ENCODE measurements around the gene ULK1. TPM values are rescaled to one million over a fixed set of nuclear protein-coding genes. Genes with fewer than 3 reads are reported as not detected.

ULK1 gene
- total RNA-seq, 1 donor from 2014 or later: 25.3 TPM

- DNase-seq: no peak
- H3K36me3 Mint-ChIP-seq (ENCODE audit: low read depth): peaks cover 2% of the 10 kb centered on the region
- no peak overlapping the region for H3K4me3 Mint-ChIP-seq
- H3K9me3 Mint-ChIP-seq: no peaks in the 10 kb centered on the region
- H3K27ac Mint-ChIP-seq: no peak overlapping the region
- no peaks in the 10 kb centered on the region for H3K27me3 Mint-ChIP-seq
- no peaks in the 10 kb centered on the region for H3K4me1 Mint-ChIP-seq
- intact Hi-C loops (cut with micrococcal nuclease): no loop called here
Measured at GRCh38 chr12:131920902-131921840, 26.7 kb downstream of the ULK1 start.

GRCh38 chr12:131921866-131922769 is 27.7 kb downstream of the ULK1 start:
- no peak for DNase-seq
- Mint-ChIP-seq H3K27ac (no peak overlapping the region), H3K4me1 (no peaks in the 10 kb centered on the region), H3K4me3 (no peak overlapping the region), H3K36me3 (ENCODE audit: low read depth) (peaks cover 2% of the 10 kb centered on the region), H3K27me3 (no peaks in the 10 kb centered on the region), H3K9me3 (no peaks in the 10 kb centered on the region)
- intact Hi-C loops (cut with micrococcal nuclease): no loop called here

- Mint-ChIP-seq H3K4me3 (no peak overlapping the region), H3K27me3 (no peaks in the 10 kb centered on the region), H3K36me3 (ENCODE audit: low read depth) (peaks cover 2% of the 10 kb centered on the region), H3K4me1 (peaks cover 2% of the 10 kb centered on the region), H3K9me3 (no peaks in the 10 kb centered on the region), H3K27ac (no peak overlapping the region)
- no peak for DNase-seq
- intact Hi-C loops (cut with micrococcal nuclease): no loop called here
Measured at GRCh38 chr12:131922772-131923171, 28.4 kb downstream of the ULK1 start.

GRCh38 chr12:131923260-131923659 is 28.8 kb downstream of the ULK1 start:
- no peak overlapping the region for H3K4me3 Mint-ChIP-seq
- no peaks in the 10 kb centered on the region for H3K9me3 Mint-ChIP-seq
- intact Hi-C loops (cut with micrococcal nuclease): no loop called here
- DNase-seq: no peak
- H3K4me1 Mint-ChIP-seq: peaks cover 6% of the 10 kb centered on the region
- peaks cover 2% of the 10 kb centered on the region for H3K36me3 Mint-ChIP-seq (ENCODE audit: low read depth)
- H3K27ac Mint-ChIP-seq: no peak overlapping the region
- no peaks in the 10 kb centered on the region for H3K27me3 Mint-ChIP-seq

GRCh38 chr12:131927110-131928079 is 33.0 kb downstream of the ULK1 start:
- peak overlapping the region; percentile 51 for H3K27ac Mint-ChIP-seq
- intact Hi-C loops (cut with micrococcal nuclease): no loop called here

GRCh38 chr12:131928080-131928710 is 33.8 kb downstream of the ULK1 start:
- Mint-ChIP-seq H3K9me3 (no peaks in the 10 kb centered on the region), H3K36me3 (ENCODE audit: low read depth) (peaks cover 25% of the 10 kb centered on the region), H3K4me1 (peaks cover 15% of the 10 kb centered on the region), H3K27ac (peak overlapping the region; percentile 91), H3K4me3 (peak overlapping the region; percentile 94), H3K27me3 (no peaks in the 10 kb centered on the region)
- intact Hi-C loops (cut with micrococcal nuclease): no loop called here
- DNase-seq: no peak

More at GRCh38 chr12:131927110-131928079, 33.0 kb downstream of the ULK1 start:
- peaks cover 12% of the 10 kb centered on the region for H3K4me1 Mint-ChIP-seq
- H3K36me3 Mint-ChIP-seq (ENCODE audit: low read depth): peaks cover 19% of the 10 kb centered on the region
- H3K27me3 Mint-ChIP-seq: no peaks in the 10 kb centered on the region
- H3K9me3 Mint-ChIP-seq: no peaks in the 10 kb centered on the region
- peak overlapping the region; percentile 94 for H3K4me3 Mint-ChIP-seq
- no peak for DNase-seq

GRCh38 chr12:131928711-131929580 is 34.5 kb downstream of the ULK1 start, which contains the start of gene PUS1:
TSS of gene PUS1 (plus strand) at chr12:131929276. CDS start at chr12:131929723, 447 bp downstream.
- intact Hi-C loops (cut with micrococcal nuclease): loop anchor here (1.0 kb wide), 2 partner anchors 20 to 35 kb away; partner anchors contain the start of genes EP400 and ULK1
- Mint-ChIP-seq H3K27me3 (no peaks in the 10 kb centered on the region), H3K4me1 (peaks cover 15% of the 10 kb centered on the region), H3K27ac (peak within 1 kb of the TSS; percentile 92), H3K4me3 (peak within 1 kb of the TSS; percentile 94), H3K9me3 (no peaks in the 10 kb centered on the region), H3K36me3 (ENCODE audit: low read depth) (peaks cover 32% of the 10 kb centered on the region)
- DNase-seq: peak; percentile 98

- Mint-ChIP-seq H3K4me3 (peak overlapping the region; percentile 94), H3K4me1 (peaks cover 15% of the 10 kb centered on the region), H3K27me3 (no peaks in the 10 kb centered on the region), H3K27ac (peak overlapping the region; percentile 92), H3K9me3 (no peaks in the 10 kb centered on the region), H3K36me3 (ENCODE audit: low read depth) (peaks cover 38% of the 10 kb centered on the region)
- DNase-seq: peak; percentile 82
- intact Hi-C loops (cut with micrococcal nuclease): loop anchor here (1.0 kb wide), 2 partner anchors 19 to 36 kb away; partner anchors contain the start of genes EP400 and ULK1
Measured at GRCh38 chr12:131929581-131930456, 35.4 kb downstream of the ULK1 start.

- no peaks in the 10 kb centered on the region for H3K27me3 Mint-ChIP-seq
- intact Hi-C loops (cut with micrococcal nuclease): no loop called here
- peak overlapping the region; percentile 76 for H3K27ac Mint-ChIP-seq
- peaks cover 41% of the 10 kb centered on the region for H3K36me3 Mint-ChIP-seq (ENCODE audit: low read depth)
- H3K4me3 Mint-ChIP-seq: peak overlapping the region; percentile 93
- peaks cover 15% of the 10 kb centered on the region for H3K4me1 Mint-ChIP-seq
- H3K9me3 Mint-ChIP-seq: no peaks in the 10 kb centered on the region
- no peak for DNase-seq
Measured at GRCh38 chr12:131930510-131930909, 36.1 kb downstream of the ULK1 start.

GRCh38 chr12:131933387-131933786 is 39.0 kb downstream of the ULK1 start:
- Mint-ChIP-seq H3K9me3 (no peaks in the 10 kb centered on the region), H3K36me3 (ENCODE audit: low read depth) (peaks cover 54% of the 10 kb centered on the region), H3K27me3 (no peaks in the 10 kb centered on the region), H3K4me1 (peaks cover 9% of the 10 kb centered on the region), H3K4me3 (no peak overlapping the region), H3K27ac (no peak overlapping the region)
- intact Hi-C loops (cut with micrococcal nuclease): no loop called here
- no peak for DNase-seq

- Mint-ChIP-seq H3K27ac (no peak overlapping the region), H3K9me3 (no peaks in the 10 kb centered on the region), H3K27me3 (no peaks in the 10 kb centered on the region), H3K4me1 (peaks cover 9% of the 10 kb centered on the region), H3K36me3 (ENCODE audit: low read depth) (peaks cover 52% of the 10 kb centered on the region), H3K4me3 (no peak overlapping the region)
- DNase-seq: no peak
- intact Hi-C loops (cut with micrococcal nuclease): no loop called here
Measured at GRCh38 chr12:131934535-131934934, 40.1 kb downstream of the ULK1 start.
